Nephron (organoid): ENCODE measurements around the gene VPS26A.

Experiments
- H3K27ac Mint-ChIP-seq, 3 experiments: 2 replicates each; pipeline ENCODE4 v1.8.0; 2020; ENCODE audit warnings: mixed read lengths in 3 of 3, mild to moderate bottlenecking in 2 of 3, moderate library complexity in 1 of 3
- H3K27me3 Mint-ChIP-seq: 2 replicates; pipeline ENCODE4 v1.8.0; 2021; ENCODE audit warnings: low read depth, mild to moderate bottlenecking, moderate library complexity, mixed read lengths
- H3K36me3 Mint-ChIP-seq: 2 replicates; pipeline ENCODE4 v1.8.0; 2020; ENCODE audit warnings: low read depth, mixed read lengths
- H3K4me1 Mint-ChIP-seq: 2 replicates; pipeline ENCODE4 v1.8.0; 2020; ENCODE audit warnings: mixed read lengths
- H3K4me3 Mint-ChIP-seq, 3 experiments: 2 replicates each; pipeline ENCODE4 v1.8.0; 2020; ENCODE audit warnings: mild to moderate bottlenecking in 3 of 3, mixed read lengths in 3 of 3, moderate library complexity in 2 of 3
- H3K9me3 Mint-ChIP-seq: 2 replicates; pipeline ENCODE4 v1.8.0; 2020; ENCODE audit warnings: mixed read lengths
- CTCF ChIP-seq, 3 experiments: fragments of 200-600 bp; sonication (generic); IDR thresholded peaks; one replicate each; pipeline ENCODE4 v1.5.0; 2021; ENCODE audit warnings: antibody characterized with exemption in 3 of 3; ENCODE audit not compliant: unreplicated experiment in 3 of 3

The VPS26A gene

GRCh38 chr10:69220041-69220451 is 96.1 kb downstream of the VPS26A start, which contains the start of gene HKDC1:
Gene HKDC1, plus strand, starts transcription at chr10:69220332. Its CDS starts 104 bp downstream, at chr10:69220436.
- peak within 1 kb of the TSS; percentile 57 to 71 (median 61) for H3K27ac Mint-ChIP-seq
- no peak for TF ChIP-seq CTCF (IDR thresholded peaks at IDR 0.05; ENCODE audit: unreplicated experiment in 3 of 3)
- peaks cover 12% of the 10 kb centered on the region for H3K27me3 Mint-ChIP-seq
- no peaks in the 10 kb centered on the region for H3K36me3 Mint-ChIP-seq
- H3K4me1 Mint-ChIP-seq = peaks cover 10% of the 10 kb centered on the region
- no peaks in the 10 kb centered on the region for H3K9me3 Mint-ChIP-seq
- peak within 1 kb of the TSS in 1 of 3 experiments; percentile 47 for H3K4me3 Mint-ChIP-seq

GRCh38 chr10:69220507-69220906 is 96.5 kb downstream of the VPS26A start:
- H3K36me3 Mint-ChIP-seq = no peaks in the 10 kb centered on the region
- no peak for TF ChIP-seq CTCF (IDR thresholded peaks at IDR 0.05; ENCODE audit: unreplicated experiment in 3 of 3)
- H3K9me3 Mint-ChIP-seq = no peaks in the 10 kb centered on the region
- peaks cover 16% of the 10 kb centered on the region for H3K27me3 Mint-ChIP-seq
- peak overlapping the region; percentile 8 to 71 (median 34) for H3K27ac Mint-ChIP-seq
- peaks cover 10% of the 10 kb centered on the region for H3K4me1 Mint-ChIP-seq
- peak overlapping the region in 1 of 3 experiments; percentile 47 for H3K4me3 Mint-ChIP-seq
